Endothelial cell of umbilical vein (primary cell): ENCODE results near the gene TBC1D3C.
"Not testable (repeated sequence)": the region's sequence is repeated elsewhere in the genome, so short reads cannot be mapped to it uniquely, and the experiment has no call there.

Source experiments
- EZH2 ChIP-seq: IDR thresholded peaks from 2 replicates; pipeline ENCODE4 v1.6.1; 2012; ENCODE audit warnings: borderline replicate concordance, low read depth, mild to moderate bottlenecking, moderate library complexity, low read length, inconsistent platforms; ENCODE audit not compliant: severe bottlenecking
- FOS ChIP-seq: IDR thresholded peaks from 2 replicates; pipeline ENCODE4 v1.6.1; 2011; ENCODE audit warnings: mild to moderate bottlenecking, low read length, moderate library complexity, borderline replicate concordance; ENCODE audit not compliant: insufficient read depth
- GATA2 ChIP-seq: IDR thresholded peaks from 2 replicates; pipeline ENCODE4 v1.7.0; 2011; ENCODE audit warnings: low read depth, mild to moderate bottlenecking, moderate library complexity, mixed read lengths, low read length; ENCODE audit not compliant: insufficient read length, insufficient read depth
- JUN ChIP-seq: IDR thresholded peaks from 2 replicates; pipeline ENCODE4 v1.6.1; 2011; ENCODE audit warnings: borderline replicate concordance, low read depth; ENCODE audit not compliant: insufficient read length, insufficient read depth
- MYC ChIP-seq: IDR thresholded peaks from one replicate; pipeline ENCODE4 v1.6.1; 2011; ENCODE audit warnings: mild to moderate bottlenecking, low read depth, low read length
- POLR2A ChIP-seq: IDR thresholded peaks from 2 replicates; pipeline ENCODE4 v1.6.1; 2012; ENCODE audit warnings: low read depth, mild to moderate bottlenecking, control low read depth, low read length
- POLR2AphosphoS5 ChIP-seq: IDR thresholded peaks from 2 replicates; pipeline ENCODE4 v1.6.1; 2012; ENCODE audit warnings: low read depth, mild to moderate bottlenecking, control low read depth, low read length, moderate library complexity; ENCODE audit not compliant: insufficient read depth
- TF ChIP-seq, protein P1 (sequence below), 2 donors: IDR thresholded peaks; 1 replicate in 1 of 2; 2 replicates in 1 of 2; pipeline ENCODE4 v1.5.1; 2011; ENCODE audit warnings: low read length in 2 of 2, mild to moderate bottlenecking in 2 of 2, moderate library complexity in 2 of 2, control low read depth in 1 of 2, inconsistent platforms in 1 of 2, low read depth in 1 of 2; ENCODE audit not compliant: insufficient read depth in 1 of 2; ENCODE audit errors: extremely low read depth in 1 of 2
- TF ChIP-seq, protein P2 (sequence below): IDR thresholded peaks from 2 replicates; pipeline ENCODE4 v1.6.1; 2011; ENCODE audit not compliant: insufficient read depth, insufficient read length

DNA sequence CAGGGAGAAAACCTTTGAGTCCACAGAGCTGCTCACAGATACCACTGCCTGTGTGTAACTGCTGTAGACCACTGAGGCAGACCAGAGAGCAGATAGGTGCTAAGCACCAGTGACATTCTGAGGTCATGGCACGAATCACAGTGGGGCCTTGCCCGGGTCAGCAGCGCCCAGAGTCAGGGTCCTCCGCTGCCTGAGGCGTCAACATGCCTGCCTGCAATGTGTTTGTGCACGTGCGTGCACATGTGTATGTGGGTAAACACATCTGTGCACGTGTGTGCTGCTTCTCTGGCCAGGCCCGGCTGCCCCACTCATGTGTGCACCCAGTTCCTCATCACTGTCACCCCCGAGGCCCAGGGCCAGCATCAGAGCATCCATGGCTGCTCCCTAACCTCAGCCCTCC, at the start of gene TBC1D3C:
- TF ChIP-seq POLR2AphosphoS5, EZH2, POLR2A, JUN, GATA2, MYC, FOS: not testable (repeated sequence)
- TF ChIP-seq, protein P1, sequence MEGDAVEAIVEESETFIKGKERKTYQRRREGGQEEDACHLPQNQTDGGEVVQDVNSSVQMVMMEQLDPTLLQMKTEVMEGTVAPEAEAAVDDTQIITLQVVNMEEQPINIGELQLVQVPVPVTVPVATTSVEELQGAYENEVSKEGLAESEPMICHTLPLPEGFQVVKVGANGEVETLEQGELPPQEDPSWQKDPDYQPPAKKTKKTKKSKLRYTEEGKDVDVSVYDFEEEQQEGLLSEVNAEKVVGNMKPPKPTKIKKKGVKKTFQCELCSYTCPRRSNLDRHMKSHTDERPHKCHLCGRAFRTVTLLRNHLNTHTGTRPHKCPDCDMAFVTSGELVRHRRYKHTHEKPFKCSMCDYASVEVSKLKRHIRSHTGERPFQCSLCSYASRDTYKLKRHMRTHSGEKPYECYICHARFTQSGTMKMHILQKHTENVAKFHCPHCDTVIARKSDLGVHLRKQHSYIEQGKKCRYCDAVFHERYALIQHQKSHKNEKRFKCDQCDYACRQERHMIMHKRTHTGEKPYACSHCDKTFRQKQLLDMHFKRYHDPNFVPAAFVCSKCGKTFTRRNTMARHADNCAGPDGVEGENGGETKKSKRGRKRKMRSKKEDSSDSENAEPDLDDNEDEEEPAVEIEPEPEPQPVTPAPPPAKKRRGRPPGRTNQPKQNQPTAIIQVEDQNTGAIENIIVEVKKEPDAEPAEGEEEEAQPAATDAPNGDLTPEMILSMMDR (IDR thresholded peaks at IDR 0.05; ENCODE audit: extremely low read depth in 1 of 2, insufficient read depth in 1 of 2, low read depth in 1 of 2, low read length in 2 of 2), result not testable (repeated sequence)
- TF ChIP-seq, protein P2, sequence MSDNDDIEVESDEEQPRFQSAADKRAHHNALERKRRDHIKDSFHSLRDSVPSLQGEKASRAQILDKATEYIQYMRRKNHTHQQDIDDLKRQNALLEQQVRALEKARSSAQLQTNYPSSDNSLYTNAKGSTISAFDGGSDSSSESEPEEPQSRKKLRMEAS, result not testable (repeated sequence)
